K562 (cell line): ENCODE results near the gene IRX3. TPM values are rescaled to one million over a fixed set of nuclear protein-coding genes. Genes with fewer than 3 reads are reported as not detected.

Source experiments
- ATAC-seq: fragments of 200-7000 bp; cut with Tn5 transposase; 3 replicates; pipeline ENCODE4 v1.9.1; 2020; ENCODE audit warnings: moderate library complexity
- BruUV-seq: library from RNA; stranded (reverse); fragments of 400-500 nt; replicated peaks from 2 replicates; lab custom pipeline; 2021; lab: Mats Ljungman, UMichigan
- CTCF ChIA-PET: fragments of 300-600 bp; formaldehyde crosslinking; extraction: SDS; loops from one replicate; lab custom pipeline; 2021; ENCODE audit warnings: low intra/inter-chr PET ratio; lab: Yijun Ruan, JAX
- POLR2A ChIA-PET: fragments of 300-600, 350-650 bp; sonication (Branson Sonifier 250); formaldehyde crosslinking; extraction: SDS; loops from one replicate; lab custom pipeline; 2021; ENCODE audit warnings: antibody characterized with exemption, inconsistent platforms; lab: Yijun Ruan, JAX
- DNase-seq, 4 experiments: peaks; one replicate each; pipeline versions ENCODE4 v3.0.0 to v3.0.0-alpha.2; 2011 to 2018; ENCODE audit warnings: low spot score in 3 of 4, mixed read lengths in 3 of 4; ENCODE audit errors: extremely low read depth in 1 of 4
- FAIRE-seq: peaks from 2 replicates; lab custom pipeline; 2011; peaks lifted over from hg19 to GRCh38; lab: Jason Lieb, UNC
- H2AFZ ChIP-seq: 2 replicates; pipeline ENCODE4 v1.6.0; 2011; ENCODE audit warnings: low read depth, low read length, control low read depth, inconsistent platforms
- H3K27ac ChIP-seq: fragments of 200-600 bp; 3 replicates; pipeline ENCODE4 v1.8.0; 2011; ENCODE audit warnings: low read depth, mild to moderate bottlenecking, control low read depth, inconsistent platforms, low read length, moderate library complexity, mixed read lengths; ENCODE audit errors: extremely low read depth
- H3K27me3 ChIP-seq, 2 experiments: fragments of 300-600 bp in 1 of 2; 2 replicates in 1 of 2; 3 replicates in 1 of 2; pipeline versions ENCODE4 v1.6.0 to v1.8.0; 2011; ENCODE audit warnings: inconsistent platforms in 2 of 2, low read length in 2 of 2, mild to moderate bottlenecking in 1 of 2, mixed read lengths in 1 of 2, moderate library complexity in 1 of 2; ENCODE audit not compliant: control insufficient read depth in 2 of 2, insufficient read depth in 2 of 2
- H3K36me3 ChIP-seq: fragments of 300-600 bp; 3 replicates; pipeline ENCODE4 v1.8.0; 2011; ENCODE audit warnings: mild to moderate bottlenecking, low read length, inconsistent platforms; ENCODE audit not compliant: control insufficient read depth, insufficient read depth
- H3K4me1 ChIP-seq, 2 experiments: fragments of 200-600 bp in 1 of 2; replicated peaks in 1 of 2; 2 replicates in 1 of 2; 3 replicates in 1 of 2; pipeline versions ENCODE4 v1.5.1 to v1.8.0; 2011; ENCODE audit warnings: inconsistent platforms in 2 of 2, low read length in 2 of 2, mild to moderate bottlenecking in 1 of 2, mixed read lengths in 1 of 2, moderate library complexity in 1 of 2; ENCODE audit not compliant: control insufficient read depth in 2 of 2, insufficient read depth in 2 of 2
- H3K4me2 ChIP-seq: 2 replicates; pipeline ENCODE4 v1.6.1; 2011; ENCODE audit warnings: low read length, control low read depth, inconsistent platforms, mixed read lengths; ENCODE audit not compliant: insufficient read depth
- H3K4me3 ChIP-seq: fragments of 200-600 bp; sonication (generic), shearing (Covaris generic); 2 replicates; pipeline ENCODE4 v1.5.1; 2016; ENCODE audit warnings: control low read depth, inconsistent platforms
- H3K79me2 ChIP-seq: fragments of 200-600 bp; 3 replicates; pipeline ENCODE4 v1.8.0; 2011; ENCODE audit warnings: low read length, inconsistent platforms; ENCODE audit not compliant: control insufficient read depth, insufficient read depth
- H3K9ac ChIP-seq, 2 experiments: 2 replicates each; pipeline versions ENCODE4 v1.6.0 to v1.6.1; 2011; ENCODE audit warnings: low read depth in 2 of 2, low read length in 2 of 2, control low read depth in 1 of 2, inconsistent platforms in 1 of 2, mild to moderate bottlenecking in 1 of 2, mixed read lengths in 1 of 2; ENCODE audit not compliant: insufficient read depth in 1 of 2
- H3K9me1 ChIP-seq: one replicate; pipeline ENCODE4 v1.6.0; 2011; ENCODE audit warnings: inconsistent platforms, mild to moderate bottlenecking, low read length, moderate library complexity; ENCODE audit not compliant: control insufficient read depth, insufficient read depth
- H3K9me3 ChIP-seq: replicated peaks from 2 replicates; pipeline ENCODE4 v1.5.1; 2011; ENCODE audit warnings: low read depth, low read length, inconsistent platforms; ENCODE audit not compliant: control insufficient read depth, insufficient read depth
- H4K20me1 ChIP-seq: replicated peaks from 2 replicates; pipeline ENCODE4 v1.6.1; 2011; ENCODE audit warnings: low read length, inconsistent platforms, mixed read lengths; ENCODE audit not compliant: control insufficient read depth, insufficient read depth
- MTA1 ChIP-seq: fragments of 450-650 bp; IDR thresholded peaks from 2 replicates; pipeline ENCODE4 v1.6.1; 2017; ENCODE audit warnings: borderline replicate concordance
- NFIC ChIP-seq: fragments of 450-650 bp; IDR thresholded peaks from 2 replicates; pipeline ENCODE4 v1.6.1; 2017; ENCODE audit warnings: mild to moderate bottlenecking, inconsistent platforms
- RNF2 ChIP-seq: sonication (generic); IDR thresholded peaks from 2 replicates; pipeline ENCODE4 v1.6.1; 2016
- SMARCA4 ChIP-seq: fragments of 450-650 bp; IDR thresholded peaks from 2 replicates; pipeline ENCODE4 v1.6.1; 2016
- WGBS: fragments of 100-300 bp; shearing (Covaris generic); methylation state at CpG from one replicate; pipeline ENCODE4 v1.1.6; 2016; ENCODE audit warnings: low coverage, mixed read lengths; ENCODE audit not compliant: insufficient coverage; ENCODE audit errors: missing lambda C conversion rate; 5-methylcytosine and 5-hydroxymethylcytosine counted together
- in situ Hi-C: fragments of 300-500 bp; cut with MboI; formaldehyde crosslinking; loops from 4 replicates; pipeline ENCODE4 v1.15.0; 2018; ENCODE audit warnings: inconsistent platforms, mixed read lengths
- intact Hi-C: fragments of 100-400 bp; cut with micrococcal nuclease; formaldehyde crosslinking; loops from 2 replicates; pipeline ENCODE4 v1.14.2; 2022
- polyA plus RNA-seq, 8 experiments: library from polyadenylated mRNA; depleted of rRNA in 4 of 8; stranded (reverse) in 5 of 8; unstranded in 3 of 8; fragments of >200 nt; fragmentation: Nextera tagmentation in 2 of 8; fragmentation: Illumina TruSeq in 1 of 8; extraction: Ambion mirVana in 2 of 8; extraction: Trizol in 1 of 8; gene quantifications; 2 replicates each; pipeline versions ENCODE4 v1.2.1 to v1.2.3, GENCODE V29; 2011 to 2014; ENCODE audit warnings: inconsistent platforms in 1 of 8, missing spikeins in 1 of 8
- total RNA-seq, 7 experiments: library from RNA; depleted of rRNA in 6 of 7; stranded (reverse); fragments of >200 nt in 6 of 7; fragmentation: Illumina TruSeq in 2 of 7; extraction: Trizol in 2 of 7; gene quantifications; 2 replicates each; pipeline versions ENCODE4 v1.2.1 to v1.2.3, GENCODE V29; 2011 to 2021; ENCODE audit warnings: low replicate concordance in 1 of 7

Gene IRX3
- total and polyA plus RNA-seq, 9 of the 15 experiments (the other 6 are each of a cell fraction or from before 2014, with no cell fraction given): not detected

- no peak overlapping the region for H3K4me3 ChIP-seq
- TF ChIP-seq SMARCA4: no peak
- BruUV-seq: no TSS peak
- in situ Hi-C loops (no loop called here), intact Hi-C loops (no loop called here)
- H4K20me1 ChIP-seq: no peaks in the 10 kb centered on the region
- no peaks in the 10 kb centered on the region for H3K9me1 ChIP-seq
- POLR2A ChIA-PET: no interaction called here
- ATAC-seq (no peak), DNase-seq (no peak), FAIRE-seq (no peak)
- no peak overlapping the region for H3K27ac ChIP-seq
- no peaks in the 10 kb centered on the region for H3K4me1 ChIP-seq
- no peak overlapping the region for H2AFZ ChIP-seq
- H3K4me2 ChIP-seq: no peak overlapping the region
- CTCF ChIA-PET: no interaction called here
- H3K36me3 ChIP-seq: no peaks in the 10 kb centered on the region
- peaks cover 0 to 7% of the 10 kb centered on the region in 2 experiments; a peak in 1 of 5 replicates for H3K27me3 ChIP-seq
- H3K9ac ChIP-seq: no peak overlapping the region
- 0% methylated on average over 8 of the region's 8 CpGs for WGBS
- no peaks in the 10 kb centered on the region for H3K79me2 ChIP-seq
- H3K9me3 ChIP-seq: no peaks in the 10 kb centered on the region
These were observed 47.1 kb downstream of the IRX3 start for GRCh38 chr16:54239456-54239855.

- DNase-seq (no peak), FAIRE-seq (no peak), ATAC-seq (no peak)
- Histone ChIP-seq H3K4me3 (no peak overlapping the region), H2AFZ (no peak overlapping the region), H3K9me1 (no peaks in the 10 kb centered on the region), H3K36me3 (no peaks in the 10 kb centered on the region), H4K20me1 (no peaks in the 10 kb centered on the region), H3K79me2 (no peaks in the 10 kb centered on the region), H3K4me2 (no peak overlapping the region), H3K27ac (no peak overlapping the region), H3K4me1 (no peaks in the 10 kb centered on the region), H3K9me3 (no peaks in the 10 kb centered on the region), H3K27me3 (peaks cover 0 to 7% of the 10 kb centered on the region in 2 experiments; a peak in 1 of 5 replicates), H3K9ac (no peak overlapping the region)
- POLR2A ChIA-PET: interaction anchor here (0.6 kb wide), 1 partner anchor 11 kb away, joined by 3 read pairs; no protein-coding TSS in a partner anchor
- intact Hi-C loops (no loop called here), in situ Hi-C loops (no loop called here)
- TF ChIP-seq RNF2: no peak
- no peak for TF ChIP-seq MTA1
- no peak for TF ChIP-seq NFIC
- CTCF ChIA-PET: no interaction called here
- 0% methylated on average over 2 of the region's 2 CpGs for WGBS
- no TSS peak for BruUV-seq
These were observed 49.8 kb downstream of the IRX3 start for GRCh38 chr16:54236773-54237172.
